Measurements from ENCODE around the gene SF3B2. TPM values are rescaled to one million over a fixed set of nuclear protein-coding genes. Genes with fewer than 3 reads are reported as not detected.

Gene SF3B2
- total and polyA plus RNA-seq, 8 donors: 122 to 233 (median 211) TPM

DNA sequence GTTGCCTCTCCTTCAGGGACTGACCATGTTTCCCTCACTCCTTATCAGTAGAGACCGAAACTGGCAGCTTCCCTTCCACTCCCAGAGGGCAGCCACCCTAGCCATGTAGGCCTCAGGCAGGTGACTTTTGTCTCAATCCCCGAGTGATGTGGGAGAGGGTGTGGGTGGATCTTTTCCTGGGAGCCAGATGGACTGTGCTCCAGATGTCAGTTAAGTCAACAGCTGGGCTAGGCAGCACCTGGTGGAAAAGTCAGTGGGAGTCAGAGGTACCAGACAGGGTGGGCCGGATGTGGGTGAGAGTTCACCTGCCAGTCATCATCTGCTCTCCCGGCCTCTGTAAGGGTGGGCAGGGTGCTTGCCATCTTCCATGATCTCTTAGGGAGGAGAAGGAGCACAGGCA is 48.0 kb upstream of the SF3B2 start:
- H3K27me3 ChIP-seq: no peaks in the 10 kb centered on the region
- peaks cover 0 to 38% of the 10 kb centered on the region in 2 donors for H3K36me3 ChIP-seq
- TF ChIP-seq, protein P1, sequence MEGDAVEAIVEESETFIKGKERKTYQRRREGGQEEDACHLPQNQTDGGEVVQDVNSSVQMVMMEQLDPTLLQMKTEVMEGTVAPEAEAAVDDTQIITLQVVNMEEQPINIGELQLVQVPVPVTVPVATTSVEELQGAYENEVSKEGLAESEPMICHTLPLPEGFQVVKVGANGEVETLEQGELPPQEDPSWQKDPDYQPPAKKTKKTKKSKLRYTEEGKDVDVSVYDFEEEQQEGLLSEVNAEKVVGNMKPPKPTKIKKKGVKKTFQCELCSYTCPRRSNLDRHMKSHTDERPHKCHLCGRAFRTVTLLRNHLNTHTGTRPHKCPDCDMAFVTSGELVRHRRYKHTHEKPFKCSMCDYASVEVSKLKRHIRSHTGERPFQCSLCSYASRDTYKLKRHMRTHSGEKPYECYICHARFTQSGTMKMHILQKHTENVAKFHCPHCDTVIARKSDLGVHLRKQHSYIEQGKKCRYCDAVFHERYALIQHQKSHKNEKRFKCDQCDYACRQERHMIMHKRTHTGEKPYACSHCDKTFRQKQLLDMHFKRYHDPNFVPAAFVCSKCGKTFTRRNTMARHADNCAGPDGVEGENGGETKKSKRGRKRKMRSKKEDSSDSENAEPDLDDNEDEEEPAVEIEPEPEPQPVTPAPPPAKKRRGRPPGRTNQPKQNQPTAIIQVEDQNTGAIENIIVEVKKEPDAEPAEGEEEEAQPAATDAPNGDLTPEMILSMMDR (IDR thresholded peaks at IDR 0.05): no peak
- intact Hi-C loops (cut with DNase I): no loop called here
- DNase-seq (peak in 1 of 4 donors; percentile 13), ATAC-seq (no peak)
- H3K27ac ChIP-seq: no peak overlapping the region
- H3K4me1 ChIP-seq: peaks cover 8 to 32% of the 10 kb centered on the region in 2 donors
- H3K9me3 ChIP-seq: no peaks in the 10 kb centered on the region
- H3K4me3 ChIP-seq: no peak overlapping the region

DNA sequence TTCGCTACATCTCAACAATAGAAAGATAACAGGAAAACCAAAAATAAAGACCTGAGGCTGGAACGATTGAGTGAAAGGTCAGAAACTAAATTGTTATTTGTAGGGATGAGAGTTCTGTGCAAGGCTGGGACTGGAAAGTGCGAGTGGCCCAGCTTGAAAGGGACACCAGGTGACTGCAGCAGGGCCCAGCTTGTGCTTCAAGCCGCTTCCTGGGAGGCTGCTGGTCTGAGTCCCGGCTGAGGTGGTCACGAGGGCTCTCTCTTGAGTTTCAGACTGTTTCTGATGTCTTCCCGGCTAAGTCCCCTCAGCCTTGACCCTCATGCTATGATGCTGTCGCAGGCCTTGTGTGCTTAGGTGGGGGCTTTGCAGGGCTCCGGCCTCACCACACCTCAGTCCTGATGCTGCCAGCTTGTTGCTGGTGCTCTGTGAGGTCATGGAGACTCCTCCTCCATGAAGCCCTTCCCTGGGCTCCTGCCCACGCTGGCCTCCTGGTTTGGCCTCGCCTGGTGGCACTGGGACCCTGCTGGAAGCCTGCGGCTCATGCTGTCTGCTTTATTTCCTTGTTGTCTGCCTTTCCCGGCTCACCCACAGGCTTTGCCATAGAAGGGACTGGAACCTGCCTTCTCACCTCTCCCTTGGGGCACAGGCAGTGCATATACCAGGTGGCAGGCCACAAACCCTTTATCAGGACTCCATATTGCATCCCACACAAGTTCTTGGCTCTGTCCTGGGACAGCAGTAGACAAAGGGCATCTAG is 45.9 kb upstream of the SF3B2 start:
- no peak overlapping the region for H3K4me3 ChIP-seq
- H3K27me3 ChIP-seq: peaks cover 0 to 14% of the 10 kb centered on the region in 2 donors
- peaks cover 0 to 25% of the 10 kb centered on the region in 2 donors for H3K36me3 ChIP-seq
- DNase-seq (no peak), ATAC-seq (no peak)
- TF ChIP-seq, protein P1 (IDR thresholded peaks at IDR 0.05): no peak
- peaks cover 0 to 11% of the 10 kb centered on the region in 2 donors for H3K4me1 ChIP-seq
- H3K27ac ChIP-seq: peak overlapping the region in 1 of 2 donors; percentile 3
- intact Hi-C loops (cut with DNase I): no loop called here
- H3K9me3 ChIP-seq: no peaks in the 10 kb centered on the region

DNA sequence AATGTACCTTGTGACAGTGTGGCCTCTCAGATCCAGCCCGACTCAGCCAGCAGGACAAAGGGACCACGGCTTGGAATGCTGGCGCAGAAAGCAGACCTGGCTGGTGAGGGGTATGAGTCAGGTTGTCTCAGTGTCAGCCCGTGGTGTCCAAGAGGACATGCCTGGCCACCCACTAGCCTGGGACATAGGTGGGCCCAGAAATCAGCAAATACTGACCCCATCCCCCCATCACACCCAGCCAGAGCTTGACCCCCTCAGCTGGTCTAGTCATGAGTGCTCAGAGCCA is 45.3 kb upstream of the SF3B2 start:
- Histone ChIP-seq H3K27ac (peak overlapping the region in 1 of 2 donors; percentile 3), H3K4me3 (no peak overlapping the region), H3K9me3 (no peaks in the 10 kb centered on the region), H3K27me3 (peaks cover 4 to 19% of the 10 kb centered on the region in 2 donors), H3K36me3 (peaks cover 0 to 25% of the 10 kb centered on the region in 2 donors), H3K4me1 (peaks cover 0 to 14% of the 10 kb centered on the region in 2 donors)
- intact Hi-C loops (cut with DNase I): no loop called here
- DNase-seq (no peak), ATAC-seq (no peak)
- TF ChIP-seq, protein P1 (IDR thresholded peaks at IDR 0.05): no peak

DNA sequence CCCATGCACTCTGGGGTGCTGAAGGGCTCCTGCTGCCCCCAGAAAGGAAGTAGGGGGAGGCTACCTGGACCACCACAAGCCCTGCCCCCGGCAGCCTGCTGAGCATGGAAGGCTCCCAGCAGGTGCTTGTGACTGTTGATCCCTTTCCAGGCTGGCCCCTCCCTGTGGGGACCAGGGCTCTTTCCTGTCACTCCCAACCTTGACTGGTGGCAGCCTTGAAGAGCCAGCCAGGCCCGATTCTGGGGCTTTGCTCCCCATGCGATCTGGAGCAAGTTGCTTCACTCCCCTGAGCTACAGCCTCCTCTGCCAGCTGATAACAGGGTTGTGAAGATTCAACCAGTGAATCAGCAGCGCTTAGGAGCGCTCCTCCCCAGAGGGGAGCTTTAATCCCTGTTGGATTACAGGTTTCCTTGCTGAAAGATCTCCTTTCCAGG is 44.9 kb upstream of the SF3B2 start:
- Histone ChIP-seq H3K4me1 (peaks cover 0 to 18% of the 10 kb centered on the region in 2 donors), H3K9me3 (no peaks in the 10 kb centered on the region), H3K36me3 (peaks cover 0 to 25% of the 10 kb centered on the region in 2 donors), H3K4me3 (no peak overlapping the region), H3K27me3 (peaks cover 8 to 23% of the 10 kb centered on the region in 2 donors), H3K27ac (peak overlapping the region in 1 of 2 donors; percentile 3)
- TF ChIP-seq, protein P1 (IDR thresholded peaks at IDR 0.05): no peak
- ATAC-seq (no peak), DNase-seq (no peak)
- intact Hi-C loops (cut with DNase I): no loop called here

DNA sequence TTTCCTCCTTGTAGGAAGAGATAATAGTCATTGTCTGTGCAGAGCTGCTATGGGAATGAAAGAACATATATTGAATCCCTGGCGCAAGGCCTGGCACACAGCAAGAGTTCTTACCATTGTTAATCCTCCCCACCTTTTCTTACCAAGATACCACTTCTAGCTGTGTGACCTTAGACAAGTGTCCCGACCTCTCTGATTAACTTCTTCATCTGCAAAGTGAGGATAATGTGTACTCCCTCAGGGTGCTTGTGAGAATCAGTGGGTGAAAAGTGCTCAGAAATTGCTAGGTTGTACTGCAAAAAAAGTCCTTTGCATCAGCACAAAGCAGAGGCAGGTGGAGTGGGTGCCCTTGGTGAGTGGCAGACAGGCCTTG is 44.1 kb upstream of the SF3B2 start:
- no peak overlapping the region for H3K27ac ChIP-seq
- no peak overlapping the region for H3K4me3 ChIP-seq
- intact Hi-C loops (cut with DNase I): no loop called here
- H3K36me3 ChIP-seq: peaks cover 0 to 25% of the 10 kb centered on the region in 2 donors
- TF ChIP-seq, protein P1 (IDR thresholded peaks at IDR 0.05): no peak
- H3K9me3 ChIP-seq: no peaks in the 10 kb centered on the region
- DNase-seq (no peak), ATAC-seq (no peak)
- peaks cover 0 to 22% of the 10 kb centered on the region in 2 donors for H3K4me1 ChIP-seq
- H3K27me3 ChIP-seq: peaks cover 10 to 31% of the 10 kb centered on the region in 2 donors

Data from left lung (tissue), 10 donors.